Measurements from ENCODE around the gene SH3GL3.

SH3GL3 gene

DNA sequence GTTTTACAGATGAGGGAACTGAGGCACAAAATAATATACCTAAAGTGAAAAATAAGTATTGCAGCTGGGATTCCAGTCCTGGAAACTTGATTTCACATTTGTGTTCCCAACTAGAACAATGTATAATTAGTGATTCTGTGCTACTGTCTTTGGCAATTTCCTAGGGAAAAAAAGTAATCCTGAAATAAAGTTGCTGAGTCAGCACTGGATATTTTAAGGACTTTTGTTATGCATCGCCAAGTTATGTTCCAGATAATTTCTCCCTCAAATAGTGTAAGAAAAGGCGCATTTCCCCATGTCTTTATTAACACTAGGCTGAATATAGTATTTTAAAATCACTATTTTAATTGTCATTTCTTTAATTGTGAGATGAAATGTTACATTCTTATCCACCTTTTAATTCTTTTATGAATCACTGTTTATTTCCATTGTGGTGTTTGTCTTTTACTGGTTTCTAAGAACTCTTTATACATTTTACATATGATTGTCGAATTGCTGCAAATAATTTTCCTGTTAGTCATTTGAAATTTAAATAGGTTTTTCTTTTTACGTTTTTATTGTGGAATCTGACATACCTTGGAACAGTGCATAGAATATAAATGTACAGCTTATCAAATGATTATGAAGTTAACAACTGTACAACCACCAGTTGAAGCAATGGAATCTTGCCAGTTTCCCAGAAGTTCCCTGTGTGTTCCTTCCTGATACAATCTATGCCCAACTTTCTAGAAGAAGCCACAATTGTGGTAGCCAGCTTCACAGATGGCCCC lies 56.6 kb downstream of the SH3GL3 start:
- no peaks in the 10 kb centered on the region for H3K36me3 ChIP-seq (ENCODE audit: insufficient read depth, low read length)
- H3K9me3 ChIP-seq (ENCODE audit: control insufficient read depth, insufficient read depth, low read length) = no peaks in the 10 kb centered on the region
- H3K9ac ChIP-seq (ENCODE audit: low read depth, low read length) = no peak overlapping the region
- peaks cover 8% of the 10 kb centered on the region for H3K4me1 ChIP-seq (ENCODE audit: insufficient read depth, low read length)

DNA sequence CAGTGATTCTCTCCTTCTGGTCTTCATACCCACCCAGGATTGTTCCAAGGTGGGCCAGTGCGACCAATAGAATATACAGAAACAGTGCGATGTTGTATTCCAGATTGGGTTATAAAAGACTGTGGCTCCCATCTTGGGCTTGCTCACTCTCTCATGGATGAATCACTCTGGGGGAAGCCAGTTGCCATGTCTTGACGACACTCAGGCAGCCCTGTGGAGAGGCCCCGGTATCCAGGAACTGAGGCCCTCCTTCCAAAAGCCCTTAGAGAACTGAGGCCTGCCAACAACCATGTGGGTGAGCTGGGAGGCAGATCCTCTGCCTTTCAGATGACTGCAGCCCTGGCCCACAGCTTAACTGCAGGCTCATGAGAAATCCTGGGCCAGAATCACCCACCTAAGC lies 57.2 kb downstream of the SH3GL3 start:
- Histone ChIP-seq H3K9ac (ENCODE audit: low read depth, low read length) (no peak overlapping the region), H3K9me3 (ENCODE audit: control insufficient read depth, insufficient read depth, low read length) (no peaks in the 10 kb centered on the region), H3K36me3 (ENCODE audit: insufficient read depth, low read length) (no peaks in the 10 kb centered on the region), H3K4me1 (ENCODE audit: insufficient read depth, low read length) (peaks cover 7% of the 10 kb centered on the region; the same call in 1 of the 2 replicates)

DNA sequence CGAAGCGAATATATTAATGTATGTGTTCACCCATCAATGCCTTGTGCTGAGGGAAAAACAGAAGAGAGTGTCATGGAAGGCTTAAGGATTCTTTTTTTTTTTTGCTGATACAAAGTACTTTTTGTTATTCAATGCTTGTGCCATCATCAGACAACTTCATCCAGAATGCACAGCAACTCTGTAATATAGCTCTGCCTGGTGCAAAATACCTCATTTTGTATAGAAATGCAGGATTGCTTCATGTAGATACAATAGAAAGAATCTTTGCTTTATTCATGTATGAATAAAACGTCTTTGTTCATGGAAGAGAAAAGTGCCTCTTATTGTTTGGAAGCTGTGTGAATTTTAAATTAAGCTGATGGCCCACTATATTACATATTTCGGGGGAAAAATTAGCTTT lies 62.9 kb downstream of the SH3GL3 start:
- no peaks in the 10 kb centered on the region for H3K9me3 ChIP-seq (ENCODE audit: control insufficient read depth, insufficient read depth, low read length)
- H3K9ac ChIP-seq (ENCODE audit: low read depth, low read length) = no peak overlapping the region
- peaks cover 5% of the 10 kb centered on the region; the same call in 1 of the 2 replicates for H3K4me1 ChIP-seq (ENCODE audit: insufficient read depth, low read length)
- H3K36me3 ChIP-seq (ENCODE audit: insufficient read depth, low read length) = no peaks in the 10 kb centered on the region

DNA sequence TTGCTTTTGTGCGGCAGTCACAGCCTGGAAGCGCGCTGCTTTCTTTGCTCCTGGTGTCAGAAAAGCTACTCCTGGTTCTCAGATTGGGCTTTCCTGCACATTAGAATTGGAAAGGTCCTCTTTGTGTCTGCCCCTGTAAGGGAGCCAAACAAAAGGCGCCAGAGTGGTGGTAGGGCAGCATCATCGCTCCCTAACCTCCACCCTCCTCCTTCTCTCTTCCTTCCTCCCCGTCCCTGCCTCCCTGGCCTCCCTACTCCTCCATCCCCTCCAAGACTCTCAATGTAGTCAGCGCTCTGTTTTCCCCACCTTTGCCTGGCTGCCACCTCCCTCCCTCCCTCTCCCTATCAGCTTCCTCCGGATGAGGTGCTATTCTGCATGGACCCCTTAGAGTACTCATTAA lies 65.3 kb downstream of the SH3GL3 start:
- Histone ChIP-seq H3K4me1 (ENCODE audit: insufficient read depth, low read length) (peaks cover 8% of the 10 kb centered on the region; the same call in 1 of the 2 replicates), H3K36me3 (ENCODE audit: insufficient read depth, low read length) (no peaks in the 10 kb centered on the region), H3K9ac (ENCODE audit: low read depth, low read length) (no peak overlapping the region; the same call in 1 of the 2 replicates), H3K9me3 (ENCODE audit: control insufficient read depth, insufficient read depth, low read length) (no peaks in the 10 kb centered on the region)

DNA sequence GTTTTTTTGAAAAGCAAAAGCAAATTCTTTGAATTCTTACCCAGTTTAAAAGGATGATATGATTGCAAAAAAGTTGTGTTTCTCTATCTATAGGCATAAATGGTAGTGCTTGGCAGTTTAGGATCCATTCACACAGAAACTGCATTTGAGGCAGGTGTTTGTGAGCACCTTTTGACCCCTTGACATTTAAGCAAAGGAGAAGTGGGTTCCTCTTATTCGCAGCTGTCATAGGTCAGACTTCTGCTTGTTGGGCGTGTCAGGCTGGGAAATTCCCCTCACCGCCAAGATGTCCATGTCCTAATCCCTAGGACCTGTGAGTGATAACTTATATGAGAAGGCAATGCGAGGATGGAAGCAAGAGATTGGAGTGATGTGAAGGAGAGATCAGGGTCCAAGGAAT lies 67.4 kb downstream of the SH3GL3 start:
- Histone ChIP-seq H3K4me1 (ENCODE audit: insufficient read depth, low read length) (peaks cover 8% of the 10 kb centered on the region; the same call in 1 of the 2 replicates), H3K9ac (ENCODE audit: low read depth, low read length) (no peak overlapping the region), H3K36me3 (ENCODE audit: insufficient read depth, low read length) (no peaks in the 10 kb centered on the region), H3K9me3 (ENCODE audit: control insufficient read depth, insufficient read depth, low read length) (no peaks in the 10 kb centered on the region)

DNA sequence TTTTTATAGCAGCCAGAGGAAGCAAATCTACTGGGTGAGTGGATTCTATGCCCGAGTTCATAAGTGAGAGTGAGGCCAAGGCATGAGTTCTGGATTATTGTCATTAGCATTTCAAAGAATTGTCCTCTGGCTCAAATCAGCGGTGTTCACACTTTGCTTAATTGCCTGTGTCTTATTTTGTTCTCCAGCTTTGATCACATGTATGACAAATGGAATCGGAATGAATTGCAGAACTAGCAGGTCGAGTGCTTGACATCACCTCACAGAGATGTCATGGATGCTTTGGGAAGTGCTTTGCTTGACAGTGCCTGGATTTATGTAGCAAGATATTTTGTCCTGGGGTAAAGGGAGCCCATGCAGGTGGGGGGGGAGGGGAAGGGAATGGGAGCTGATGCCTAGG lies 68.0 kb downstream of the SH3GL3 start:
- H3K36me3 ChIP-seq (ENCODE audit: insufficient read depth, low read length) = no peaks in the 10 kb centered on the region
- no peaks in the 10 kb centered on the region for H3K9me3 ChIP-seq (ENCODE audit: control insufficient read depth, insufficient read depth, low read length)
- H3K4me1 ChIP-seq (ENCODE audit: insufficient read depth, low read length) = peaks cover 8% of the 10 kb centered on the region; the same call in 1 of the 2 replicates
- H3K9ac ChIP-seq (ENCODE audit: low read depth, low read length) = no peak overlapping the region

DNA sequence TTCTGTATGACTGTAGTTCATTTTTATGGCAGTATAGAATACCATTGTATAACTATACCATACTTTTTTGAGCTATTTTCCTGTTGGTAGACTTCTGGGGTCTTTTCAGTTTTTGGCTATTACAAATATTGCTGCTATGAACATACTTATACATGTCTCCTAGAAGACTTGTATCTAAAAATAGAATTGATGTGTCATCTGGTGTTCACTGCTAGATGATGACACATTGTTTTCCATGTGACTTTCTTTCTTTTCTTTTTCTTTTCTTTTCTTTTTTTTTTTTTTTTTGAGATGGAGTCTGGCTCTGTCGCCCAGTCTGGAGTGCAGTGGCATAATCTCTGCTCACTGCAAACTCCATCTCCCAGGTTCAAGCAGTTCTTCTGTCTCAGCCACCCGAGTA lies 69.8 kb downstream of the SH3GL3 start:
- no peak overlapping the region for H3K9ac ChIP-seq (ENCODE audit: low read depth, low read length)
- peaks cover 7% of the 10 kb centered on the region; the same call in 1 of the 2 replicates for H3K4me1 ChIP-seq (ENCODE audit: insufficient read depth, low read length)
- no peaks in the 10 kb centered on the region for H3K9me3 ChIP-seq (ENCODE audit: control insufficient read depth, insufficient read depth, low read length)
- H3K36me3 ChIP-seq (ENCODE audit: insufficient read depth, low read length) = no peaks in the 10 kb centered on the region

DNA sequence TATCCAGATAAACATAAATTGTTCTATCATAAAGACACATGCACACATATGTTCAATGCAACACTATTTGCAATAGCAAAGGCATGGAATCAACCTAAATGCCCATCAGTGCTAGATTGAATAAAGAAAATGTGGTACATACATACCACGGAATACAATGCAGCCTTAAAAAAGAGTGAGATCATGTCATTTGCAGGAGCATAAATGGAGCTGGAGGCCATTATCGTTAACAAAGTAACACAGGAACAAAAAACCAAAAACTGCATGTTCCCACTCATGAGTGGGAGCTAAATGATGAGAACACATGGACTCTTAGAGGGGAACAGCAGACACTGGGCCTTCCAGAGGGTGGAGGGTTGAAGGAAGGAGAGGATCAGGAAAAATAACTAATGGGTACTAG lies 79.2 kb downstream of the SH3GL3 start:
- no peaks in the 10 kb centered on the region for H3K9me3 ChIP-seq (ENCODE audit: control insufficient read depth, insufficient read depth, low read length)
- no peaks in the 10 kb centered on the region for H3K4me1 ChIP-seq (ENCODE audit: insufficient read depth, low read length)
- H3K36me3 ChIP-seq (ENCODE audit: insufficient read depth, low read length) = no peaks in the 10 kb centered on the region
- H3K9ac ChIP-seq (ENCODE audit: low read depth, low read length) = no peak overlapping the region

DNA sequence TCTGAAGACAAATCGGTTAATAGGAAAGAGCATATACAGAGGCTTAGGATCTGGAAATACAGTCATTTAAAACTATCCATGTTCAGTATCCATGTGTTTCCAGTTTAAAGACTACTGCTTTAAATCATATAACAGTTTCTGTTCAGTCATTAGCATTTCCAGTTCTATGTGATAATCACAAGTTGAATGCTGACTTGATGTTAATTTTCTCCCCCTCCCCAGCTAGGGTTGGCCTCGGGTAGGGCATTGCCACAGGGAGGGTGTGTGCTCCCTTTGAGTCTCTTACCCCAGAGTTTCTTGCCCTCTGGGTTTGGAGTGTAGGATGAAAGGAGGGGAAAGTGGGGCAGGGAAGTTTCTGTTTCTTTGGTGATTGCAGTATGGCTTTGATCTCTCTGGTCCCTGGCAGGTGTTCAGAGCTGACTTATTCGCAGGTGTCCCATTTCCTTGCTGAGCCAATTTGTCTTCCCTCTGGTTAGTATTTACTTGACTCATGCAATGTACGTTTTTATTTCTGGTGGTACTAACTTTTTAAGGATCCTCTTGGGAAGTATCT lies 86.3 kb downstream of the SH3GL3 start:
- peaks cover 19% of the 10 kb centered on the region; the same call in 1 of the 2 replicates for H3K4me1 ChIP-seq (ENCODE audit: insufficient read depth, low read length)
- H3K36me3 ChIP-seq (ENCODE audit: insufficient read depth, low read length) = no peaks in the 10 kb centered on the region
- H3K9ac ChIP-seq (ENCODE audit: low read depth, low read length) = no peak overlapping the region
- H3K9me3 ChIP-seq (ENCODE audit: control insufficient read depth, insufficient read depth, low read length) = no peaks in the 10 kb centered on the region

DNA sequence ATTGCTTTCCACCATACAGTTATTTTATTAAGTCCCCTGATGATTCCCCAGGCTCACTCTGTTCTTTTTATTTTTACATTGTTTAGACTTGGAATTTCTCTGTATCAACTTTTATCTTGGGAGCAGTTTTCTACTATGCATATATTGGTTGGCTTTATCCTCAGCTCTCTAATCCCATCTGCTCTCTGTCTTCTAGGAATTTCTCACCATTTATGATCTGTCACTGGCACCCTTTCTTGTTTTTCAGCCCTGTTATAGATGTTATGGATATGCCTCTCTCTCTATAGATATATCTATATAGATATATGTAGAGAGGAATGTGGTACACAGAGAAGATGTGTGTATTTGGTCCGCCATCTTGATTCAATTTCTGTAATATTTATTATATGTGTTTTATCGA lies 90.5 kb downstream of the SH3GL3 start:
- Histone ChIP-seq H3K4me1 (ENCODE audit: insufficient read depth, low read length) (peaks cover 19% of the 10 kb centered on the region; the same call in 1 of the 2 replicates), H3K9me3 (ENCODE audit: control insufficient read depth, insufficient read depth, low read length) (no peaks in the 10 kb centered on the region; the same call in 1 of the 2 replicates), H3K36me3 (ENCODE audit: insufficient read depth, low read length) (no peaks in the 10 kb centered on the region), H3K9ac (ENCODE audit: low read depth, low read length) (no peak overlapping the region)

DNA sequence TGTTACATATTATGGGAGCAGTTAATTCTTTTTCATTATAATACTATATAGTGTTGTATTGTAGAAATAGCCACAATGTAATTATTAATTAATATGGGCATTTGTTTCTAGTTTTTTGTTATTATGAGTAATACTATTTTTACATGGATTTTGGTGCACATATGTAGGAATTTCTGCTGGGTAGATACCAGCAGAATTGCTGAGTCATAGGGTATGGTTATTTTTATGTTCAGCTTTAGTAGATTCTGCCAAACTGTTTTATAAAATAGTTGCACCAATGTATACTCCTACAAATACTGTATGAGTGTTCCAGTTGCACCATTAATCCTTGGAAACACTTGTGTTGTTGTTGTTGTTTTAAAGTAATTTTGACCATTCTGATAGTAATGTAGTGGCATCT lies 91.5 kb downstream of the SH3GL3 start:
- Histone ChIP-seq H3K9ac (ENCODE audit: low read depth, low read length) (no peak overlapping the region), H3K36me3 (ENCODE audit: insufficient read depth, low read length) (no peaks in the 10 kb centered on the region), H3K4me1 (ENCODE audit: insufficient read depth, low read length) (peaks cover 13% of the 10 kb centered on the region; the same call in 1 of the 2 replicates), H3K9me3 (ENCODE audit: control insufficient read depth, insufficient read depth, low read length) (peaks cover 4% of the 10 kb centered on the region)

DNA sequence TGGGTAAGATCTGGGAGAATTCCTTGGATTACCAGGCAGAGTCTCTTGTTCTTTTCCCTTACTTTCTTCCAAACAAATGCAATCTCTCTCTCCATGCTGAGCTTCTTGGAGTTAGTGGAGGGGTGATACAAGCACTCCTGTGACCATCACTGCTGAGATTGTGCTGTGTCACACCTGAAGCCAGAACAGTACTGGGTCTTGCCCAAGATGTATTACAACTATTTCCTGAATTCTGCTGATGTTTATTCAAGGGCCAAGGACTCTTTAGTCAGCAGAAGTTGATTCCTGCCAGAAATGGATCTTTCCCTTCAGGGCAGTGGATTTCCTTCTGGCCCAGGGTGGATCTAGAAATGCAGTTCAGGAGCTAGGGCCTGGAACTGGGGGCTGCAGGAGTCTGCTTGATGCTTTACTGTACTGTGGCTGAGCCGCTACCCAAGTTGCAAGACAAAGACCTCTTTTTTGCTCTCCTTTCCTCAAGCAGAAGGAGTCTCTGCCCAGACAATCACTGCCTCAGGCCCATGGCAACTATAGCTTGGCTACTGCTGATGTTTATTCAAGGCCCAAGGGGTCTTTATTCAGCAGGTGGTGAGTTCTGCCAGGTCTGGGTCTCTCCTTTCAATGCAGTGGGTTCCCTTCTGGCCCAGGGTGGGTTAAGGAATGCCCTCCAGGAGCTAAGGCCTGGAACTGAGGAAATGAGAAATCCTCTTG lies 98.8 kb downstream of the SH3GL3 start:
- H3K36me3 ChIP-seq (ENCODE audit: insufficient read depth, low read length) = no peaks in the 10 kb centered on the region
- peaks cover 4% of the 10 kb centered on the region; the same call in 1 of the 2 replicates for H3K9me3 ChIP-seq (ENCODE audit: control insufficient read depth, insufficient read depth, low read length)
- H3K4me1 ChIP-seq (ENCODE audit: insufficient read depth, low read length) = peaks cover 23% of the 10 kb centered on the region
- H3K9ac ChIP-seq (ENCODE audit: low read depth, low read length) = no peak overlapping the region

DNA sequence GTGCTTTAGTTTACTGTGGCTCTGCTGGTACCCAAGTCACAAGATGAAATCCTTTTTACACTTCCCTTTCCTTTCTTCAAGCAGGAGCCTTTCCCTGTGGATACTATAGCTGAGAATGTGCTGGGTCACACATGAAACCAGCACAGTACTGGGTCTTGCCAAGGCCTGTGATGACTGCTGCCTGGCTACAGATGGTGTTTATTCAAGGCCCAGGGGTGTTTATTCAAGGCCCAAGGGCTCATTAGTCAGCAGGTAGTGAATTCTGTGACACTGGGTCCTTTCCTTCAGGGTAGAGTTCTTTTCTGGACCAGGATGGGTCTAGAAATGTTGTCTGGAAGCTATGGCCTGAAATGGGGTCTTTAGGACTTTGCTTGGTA lies 99.4 kb downstream of the SH3GL3 start:
- peaks cover 23% of the 10 kb centered on the region for H3K4me1 ChIP-seq (ENCODE audit: insufficient read depth, low read length)

DNA sequence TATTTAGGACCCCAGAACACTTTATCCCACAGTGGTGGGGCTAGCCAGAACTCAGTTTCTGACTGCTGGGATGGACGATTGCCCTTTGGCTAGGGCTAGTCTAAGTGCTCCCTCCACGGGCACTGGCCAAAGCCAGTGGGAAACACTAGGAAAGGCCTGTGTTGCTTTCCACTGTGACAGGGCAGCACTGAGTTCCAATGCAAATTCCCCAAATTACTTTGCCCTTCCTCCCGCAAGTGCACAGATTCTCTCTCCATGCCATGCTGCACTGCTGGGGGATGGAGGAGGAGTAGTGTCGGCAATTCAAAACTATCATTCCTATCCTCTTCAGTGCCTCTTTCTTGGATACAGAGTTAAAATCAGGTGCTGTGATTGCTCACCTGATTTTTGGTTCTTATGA lies 100.0 kb downstream of the SH3GL3 start:
- H3K4me1 ChIP-seq (ENCODE audit: insufficient read depth, low read length) = peaks cover 23% of the 10 kb centered on the region
- H3K9me3 ChIP-seq (ENCODE audit: control insufficient read depth, insufficient read depth, low read length) = peaks cover 4% of the 10 kb centered on the region; the same call in 1 of the 2 replicates
- H3K36me3 ChIP-seq (ENCODE audit: insufficient read depth, low read length) = no peaks in the 10 kb centered on the region
- no peak overlapping the region for H3K9ac ChIP-seq (ENCODE audit: low read depth, low read length)

More for the DNA sequence above, 99.4 kb downstream of the SH3GL3 start:
- Histone ChIP-seq H3K9me3 (ENCODE audit: control insufficient read depth, insufficient read depth, low read length) (peaks cover 4% of the 10 kb centered on the region; the same call in 1 of the 2 replicates), H3K36me3 (ENCODE audit: insufficient read depth, low read length) (no peaks in the 10 kb centered on the region), H3K9ac (ENCODE audit: low read depth, low read length) (no peak overlapping the region)

Measured in ES-I3 (cell line).